Activated CD4-positive, alpha-beta T cell treated with anti-CD3 and anti-CD28 coated beads for 36 hours (primary cell): Measurements from ENCODE around the gene SZT2. TPM values are rescaled to one million over a fixed set of nuclear protein-coding genes. Genes with fewer than 3 reads are reported as not detected.

Experiments
- ATAC-seq: fragments of 200-7000 bp; cut with Tn5 transposase; one replicate; pipeline ENCODE4 v1.10.0; 2021; ENCODE audit warnings: mild to moderate bottlenecking, moderate library complexity
- CTCF ChIA-PET: fragments of 350-600 bp; sonication (Branson Sonifier 250); formaldehyde crosslinking; loops from one replicate; lab custom pipeline; 2021; ENCODE audit warnings: antibody characterized with exemption; lab: Charles Lee
- POLR2A ChIA-PET: fragments of 350-600 bp; sonication (Branson Sonifier 250); formaldehyde crosslinking; loops from one replicate; lab custom pipeline; 2021; ENCODE audit warnings: antibody characterized with exemption, inconsistent platforms; lab: Charles Lee
- DNase-seq: peaks from one replicate; pipeline ENCODE4 v3.0.0-alpha.2; 2020
- H3K27ac Mint-ChIP-seq: one replicate; pipeline ENCODE4 v1.8.0; 2021; ENCODE audit warnings: mixed read lengths
- H3K27me3 Mint-ChIP-seq: one replicate; pipeline ENCODE4 v1.8.0; 2021; ENCODE audit warnings: mixed read lengths
- H3K36me3 Mint-ChIP-seq: one replicate; pipeline ENCODE4 v1.8.0; 2021; ENCODE audit warnings: low read depth, mixed read lengths
- H3K4me1 Mint-ChIP-seq: one replicate; pipeline ENCODE4 v1.8.0; 2021; ENCODE audit warnings: mixed read lengths
- H3K4me3 Mint-ChIP-seq: one replicate; pipeline ENCODE4 v1.8.0; 2021; ENCODE audit warnings: mild to moderate bottlenecking, moderate library complexity, mixed read lengths
- H3K9me3 Mint-ChIP-seq: one replicate; pipeline ENCODE4 v1.8.0; 2021; ENCODE audit warnings: low read depth, mixed read lengths
- intact Hi-C, 2 experiments: fragments of 100-400 bp; cut with DNase I in 1 of 2; cut with micrococcal nuclease in 1 of 2; formaldehyde crosslinking; loops; one replicate each; pipeline versions ENCODE4 v1.14.2 to v1.15.1; 2022 to 2024; cut with DNase I, micrococcal nuclease
- total RNA-seq, 2 experiments: library from RNA; stranded (reverse); gene quantifications; one replicate each; pipeline ENCODE4 v1.2.3, GENCODE V29; 2021

Gene SZT2
- total RNA-seq, 2 experiments from 2014 or later = 33.6 to 36.3 TPM

GRCh38 chr1:43351421-43352350 is 38.0 kb upstream of the SZT2 start:
- peaks cover 3% of the 10 kb centered on the region for H3K36me3 Mint-ChIP-seq
- no peak for DNase-seq

GRCh38 chr1:43352351-43352705 is 37.4 kb upstream of the SZT2 start:
- ATAC-seq (no peak), DNase-seq (no peak)
- no peak overlapping the region for H3K27ac Mint-ChIP-seq
- intact Hi-C loops = no loop called here
- no peak overlapping the region for H3K4me3 Mint-ChIP-seq
- peaks cover 6% of the 10 kb centered on the region for H3K36me3 Mint-ChIP-seq
- H3K9me3 Mint-ChIP-seq = no peaks in the 10 kb centered on the region
- ChIA-PET CTCF (no interaction called here), POLR2A (no interaction called here)
- H3K27me3 Mint-ChIP-seq = no peaks in the 10 kb centered on the region
- H3K4me1 Mint-ChIP-seq = peaks cover 18% of the 10 kb centered on the region

More at GRCh38 chr1:43351421-43352350, 38.0 kb upstream of the SZT2 start:
- no peaks in the 10 kb centered on the region for H3K9me3 Mint-ChIP-seq
- intact Hi-C loops = no loop called here
- POLR2A ChIA-PET = no interaction called here
- no peak for ATAC-seq
- no peaks in the 10 kb centered on the region for H3K27me3 Mint-ChIP-seq
- H3K4me3 Mint-ChIP-seq = no peak overlapping the region
- no peak overlapping the region for H3K27ac Mint-ChIP-seq
- H3K4me1 Mint-ChIP-seq = peaks cover 16% of the 10 kb centered on the region
- CTCF ChIA-PET = no interaction called here

GRCh38 chr1:43352881-43353280 is 36.8 kb upstream of the SZT2 start:
- ChIA-PET POLR2A (no interaction called here), CTCF (interaction anchor here (0.9 kb wide), 1 partner anchor 62 kb away, joined by 3 read pairs; no protein-coding TSS in a partner anchor)
- DNase-seq (no peak), ATAC-seq (no peak)
- Mint-ChIP-seq H3K36me3 (peaks cover 6% of the 10 kb centered on the region), H3K4me3 (no peak overlapping the region), H3K4me1 (peaks cover 20% of the 10 kb centered on the region), H3K27ac (no peak overlapping the region), H3K9me3 (no peaks in the 10 kb centered on the region), H3K27me3 (no peaks in the 10 kb centered on the region)
- intact Hi-C loops = no loop called here

DNA sequence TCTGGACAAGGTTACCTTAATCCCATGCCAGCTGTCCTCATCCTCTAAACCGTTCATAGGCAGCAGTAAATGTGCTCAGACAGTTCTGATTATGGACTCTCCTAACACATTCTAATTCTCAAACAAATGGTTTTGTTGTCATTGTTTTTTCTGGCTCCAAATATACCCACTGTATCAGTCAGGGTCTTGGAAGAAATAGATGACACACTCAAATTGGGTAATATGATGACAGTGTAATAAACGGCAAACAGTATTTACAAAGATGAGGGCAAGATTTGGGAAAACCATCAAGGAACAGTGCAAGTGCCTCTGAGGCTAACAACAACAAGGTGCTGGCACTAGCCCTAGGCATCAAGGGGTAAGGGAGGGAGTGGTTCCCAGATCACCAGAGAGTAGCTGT is 35.2 kb upstream of the SZT2 start:
- ATAC-seq = no peak
- peaks cover 10% of the 10 kb centered on the region for H3K36me3 Mint-ChIP-seq
- no peaks in the 10 kb centered on the region for H3K9me3 Mint-ChIP-seq
- H3K27me3 Mint-ChIP-seq = no peaks in the 10 kb centered on the region
- H3K27ac Mint-ChIP-seq = no peak overlapping the region
- CTCF ChIA-PET = interaction anchor here (1.1 kb wide), 1 partner anchor 34 kb away, joined by 3 read pairs; no protein-coding TSS in a partner anchor
- POLR2A ChIA-PET = no interaction called here
- no peak overlapping the region for H3K4me3 Mint-ChIP-seq
- H3K4me1 Mint-ChIP-seq = peaks cover 11% of the 10 kb centered on the region
- intact Hi-C loops = no loop called here
- no peak for DNase-seq

DNA sequence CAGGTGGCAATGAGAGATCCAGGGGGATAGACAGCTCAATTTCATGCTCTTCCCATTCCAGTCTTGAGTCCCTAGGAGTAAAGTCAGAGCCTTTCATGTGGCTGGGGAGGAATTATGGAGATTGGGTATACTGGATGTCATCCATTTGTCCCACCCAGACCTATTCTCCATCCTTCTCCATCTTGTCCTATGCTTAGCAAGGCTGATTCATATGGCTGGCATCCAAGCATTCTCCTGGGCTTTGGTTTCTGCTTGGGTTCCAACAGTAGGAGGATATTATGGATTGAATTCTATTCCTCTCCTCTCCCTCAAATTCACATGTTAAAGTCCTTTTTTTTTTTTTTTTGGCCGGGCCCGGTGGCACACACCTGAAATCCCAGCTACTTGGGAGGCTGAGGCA is 34.8 kb upstream of the SZT2 start:
- DNase-seq = no peak
- CTCF ChIA-PET = no interaction called here
- Mint-ChIP-seq H3K36me3 (peaks cover 14% of the 10 kb centered on the region), H3K27ac (no peak overlapping the region), H3K27me3 (no peaks in the 10 kb centered on the region), H3K9me3 (no peaks in the 10 kb centered on the region), H3K4me3 (no peak overlapping the region), H3K4me1 (peaks cover 10% of the 10 kb centered on the region)
- POLR2A ChIA-PET = no interaction called here
- intact Hi-C loops = loop anchor here in 1 of 2 experiments (5.0 kb wide), 1 partner anchor 128 kb away; no protein-coding TSS in a partner anchor
- no peak for ATAC-seq

- POLR2A ChIA-PET = no interaction called here
Measured at GRCh38 chr1:43357251-43357650, 32.4 kb upstream of the SZT2 start.

DNA sequence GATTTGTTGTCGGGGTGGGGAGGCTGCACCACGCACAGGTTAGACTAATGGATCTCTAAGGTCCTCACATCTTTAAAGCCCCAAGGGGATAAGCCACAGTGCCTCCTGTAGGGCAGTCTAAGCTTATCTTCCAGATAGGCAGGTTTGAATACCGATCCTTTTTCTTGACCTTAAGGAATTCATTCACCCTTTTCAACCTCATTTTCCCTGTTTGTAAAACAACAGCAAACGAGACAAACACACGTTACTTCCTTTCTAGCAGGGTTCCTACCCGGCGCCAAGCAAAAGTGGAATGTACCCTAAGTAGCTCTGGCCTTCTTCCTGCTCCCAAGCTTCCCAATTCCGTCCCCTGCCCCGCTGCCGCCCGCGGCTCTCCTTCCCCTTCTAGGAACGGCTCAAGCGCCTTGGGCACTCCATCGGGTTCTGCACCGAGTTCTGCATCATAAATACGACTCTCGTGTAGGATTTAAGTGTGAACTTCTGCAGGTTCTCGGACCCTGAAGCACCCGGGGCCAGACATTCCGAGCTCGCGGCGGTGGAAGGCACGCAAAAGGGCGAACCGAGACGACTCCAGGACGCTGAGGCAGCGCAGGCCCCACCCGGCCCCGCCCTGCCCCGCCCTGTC is 31.5 kb upstream of the SZT2 start:
- peaks cover 30% of the 10 kb centered on the region for H3K4me1 Mint-ChIP-seq
- peak; percentile 15 for ATAC-seq
- intact Hi-C loops = loop anchor here (1.0 to 5.0 kb wide), 12 partner anchors 9 to 589 kb away; partner anchors contain the start of genes ELOVL1 (in 2 of the 2), CFAP57 (in 1 of the 2), EBNA1BP2 (in 1 of the 2) and IPO13 (in 1 of the 2)
- no peaks in the 10 kb centered on the region for H3K27me3 Mint-ChIP-seq
- ChIA-PET CTCF (interaction anchor here (0.6 to 2.4 kb wide), 11 partner anchors 10 to 291 kb away, joined by 3 to 10 read pairs (median 4); partner anchors contain the start of genes ELOVL1, KDM4A, MED8 and SZT2), POLR2A (interaction anchor here (1.6 kb wide), 1 partner anchor 9 kb away, joined by 14 read pairs; the partner anchor contains the start of gene ELOVL1)
- peaks cover 43% of the 10 kb centered on the region for H3K36me3 Mint-ChIP-seq
- DNase-seq = peak; percentile 49
- H3K27ac Mint-ChIP-seq = peak overlapping the region; percentile 93
- peak overlapping the region; percentile 97 for H3K4me3 Mint-ChIP-seq
- H3K9me3 Mint-ChIP-seq = no peaks in the 10 kb centered on the region

More at GRCh38 chr1:43357251-43357650, 32.4 kb upstream of the SZT2 start:
- peak overlapping the region; percentile 97 for H3K4me3 Mint-ChIP-seq
- ATAC-seq (no peak), DNase-seq (no peak)
- intact Hi-C loops = loop anchor here in 1 of 2 experiments (5.0 kb wide), 1 partner anchor 130 kb away; no protein-coding TSS in a partner anchor
- no peak overlapping the region for H3K27ac Mint-ChIP-seq
- no peaks in the 10 kb centered on the region for H3K9me3 Mint-ChIP-seq
- peaks cover 28% of the 10 kb centered on the region for H3K4me1 Mint-ChIP-seq
- CTCF ChIA-PET = interaction anchor here (0.7 to 2.4 kb wide), 5 partner anchors 11 to 1437 kb away, joined by 3 to 10 read pairs (median 4); partner anchors contain the start of genes ELOVL1 and MPL
- H3K27me3 Mint-ChIP-seq = no peaks in the 10 kb centered on the region
- peaks cover 36% of the 10 kb centered on the region for H3K36me3 Mint-ChIP-seq

- intact Hi-C loops = loop anchor here (1.0 to 5.0 kb wide), 12 partner anchors 9 to 588 kb away; partner anchors contain the start of genes ELOVL1 (in 2 of the 2), CFAP57 (in 1 of the 2), EBNA1BP2 (in 1 of the 2) and IPO13 (in 1 of the 2)
- H3K9me3 Mint-ChIP-seq = no peaks in the 10 kb centered on the region
- no peaks in the 10 kb centered on the region for H3K27me3 Mint-ChIP-seq
- ChIA-PET CTCF (interaction anchor here (0.6 to 2.4 kb wide), 9 partner anchors 9 to 291 kb away, joined by 3 to 10 read pairs (median 4); partner anchors contain the start of genes ELOVL1 and KDM4A), POLR2A (interaction anchor here (1.6 kb wide), 1 partner anchor 9 kb away, joined by 14 read pairs; the partner anchor contains the start of gene ELOVL1)
- peak within 1 kb of the TSS; percentile 97 for H3K4me3 Mint-ChIP-seq
- peak; percentile 99 for ATAC-seq
- peak; percentile 99 for DNase-seq
- peaks cover 32% of the 10 kb centered on the region for H3K4me1 Mint-ChIP-seq
- peak within 1 kb of the TSS; percentile 93 for H3K27ac Mint-ChIP-seq
- peaks cover 50% of the 10 kb centered on the region for H3K36me3 Mint-ChIP-seq
Measured at GRCh38 chr1:43358746-43359693, 30.7 kb upstream of the SZT2 start, which contains the start of gene CDC20. TSS of gene CDC20 (plus strand) at chr1:43358981. CDS start at chr1:43359216, 235 bp downstream.

GRCh38 chr1:43359696-43360095 is 30.0 kb upstream of the SZT2 start:
- POLR2A ChIA-PET = no interaction called here
- Mint-ChIP-seq H3K4me1 (peaks cover 33% of the 10 kb centered on the region), H3K9me3 (no peaks in the 10 kb centered on the region)

GRCh38 chr1:43360616-43361015 is 29.1 kb upstream of the SZT2 start:
- no peak for ATAC-seq
- POLR2A ChIA-PET = no interaction called here
- H3K9me3 Mint-ChIP-seq = no peaks in the 10 kb centered on the region
- intact Hi-C loops = loop anchor here in 1 of 2 experiments (10.0 kb wide), 2 partner anchors 674 to 1274 kb away; partner anchors contain the start of gene SLC6A9
- H3K27me3 Mint-ChIP-seq = no peaks in the 10 kb centered on the region
- peak overlapping the region; percentile 97 for H3K4me3 Mint-ChIP-seq
- DNase-seq = no peak
- CTCF ChIA-PET = interaction anchor here (1.0 kb wide), 1 partner anchor 30 kb away, joined by 3 read pairs; no protein-coding TSS in a partner anchor
- H3K27ac Mint-ChIP-seq = no peak overlapping the region
- peaks cover 39% of the 10 kb centered on the region for H3K4me1 Mint-ChIP-seq
- H3K36me3 Mint-ChIP-seq = peaks cover 64% of the 10 kb centered on the region

More at GRCh38 chr1:43359696-43360095, 30.0 kb upstream of the SZT2 start:
- Mint-ChIP-seq H3K27me3 (no peaks in the 10 kb centered on the region), H3K27ac (peak overlapping the region; percentile 86), H3K4me3 (peak overlapping the region; percentile 97), H3K36me3 (peaks cover 56% of the 10 kb centered on the region)
- CTCF ChIA-PET = interaction anchor here (1.0 kb wide), 1 partner anchor 31 kb away, joined by 3 read pairs; no protein-coding TSS in a partner anchor
- DNase-seq (no peak), ATAC-seq (no peak)
- intact Hi-C loops = loop anchor here (2.0 to 10.0 kb wide), 6 partner anchors 95 to 1275 kb away; partner anchors contain the start of genes CFAP57 (in 1 of the 2), EBNA1BP2 (in 1 of the 2), IPO13 (in 1 of the 2) and SLC6A9 (in 1 of the 2)
